ENCODE data around the gene TAF11L2. TPM values are rescaled to one million over a fixed set of nuclear protein-coding genes. Genes with fewer than 3 reads are reported as not detected.
"Not testable (repeated sequence)": the region's sequence is repeated elsewhere in the genome, so short reads cannot be mapped to it uniquely, and the experiment has no call there.

Gene TAF11L2
- polyA plus RNA-seq (2012; ENCODE audit: insufficient read length, low read depth): not detected

- not testable (repeated sequence) for TF ChIP-seq FOXP2 (optimal IDR thresholded peaks at IDR 0.05; ENCODE audit: borderline replicate concordance, extremely low read depth, extremely low read length, insufficient read depth); SIN3A (IDR thresholded peaks at IDR 0.05; ENCODE audit: borderline replicate concordance, insufficient read depth, low read length)
- TF ChIP-seq, protein P1, sequence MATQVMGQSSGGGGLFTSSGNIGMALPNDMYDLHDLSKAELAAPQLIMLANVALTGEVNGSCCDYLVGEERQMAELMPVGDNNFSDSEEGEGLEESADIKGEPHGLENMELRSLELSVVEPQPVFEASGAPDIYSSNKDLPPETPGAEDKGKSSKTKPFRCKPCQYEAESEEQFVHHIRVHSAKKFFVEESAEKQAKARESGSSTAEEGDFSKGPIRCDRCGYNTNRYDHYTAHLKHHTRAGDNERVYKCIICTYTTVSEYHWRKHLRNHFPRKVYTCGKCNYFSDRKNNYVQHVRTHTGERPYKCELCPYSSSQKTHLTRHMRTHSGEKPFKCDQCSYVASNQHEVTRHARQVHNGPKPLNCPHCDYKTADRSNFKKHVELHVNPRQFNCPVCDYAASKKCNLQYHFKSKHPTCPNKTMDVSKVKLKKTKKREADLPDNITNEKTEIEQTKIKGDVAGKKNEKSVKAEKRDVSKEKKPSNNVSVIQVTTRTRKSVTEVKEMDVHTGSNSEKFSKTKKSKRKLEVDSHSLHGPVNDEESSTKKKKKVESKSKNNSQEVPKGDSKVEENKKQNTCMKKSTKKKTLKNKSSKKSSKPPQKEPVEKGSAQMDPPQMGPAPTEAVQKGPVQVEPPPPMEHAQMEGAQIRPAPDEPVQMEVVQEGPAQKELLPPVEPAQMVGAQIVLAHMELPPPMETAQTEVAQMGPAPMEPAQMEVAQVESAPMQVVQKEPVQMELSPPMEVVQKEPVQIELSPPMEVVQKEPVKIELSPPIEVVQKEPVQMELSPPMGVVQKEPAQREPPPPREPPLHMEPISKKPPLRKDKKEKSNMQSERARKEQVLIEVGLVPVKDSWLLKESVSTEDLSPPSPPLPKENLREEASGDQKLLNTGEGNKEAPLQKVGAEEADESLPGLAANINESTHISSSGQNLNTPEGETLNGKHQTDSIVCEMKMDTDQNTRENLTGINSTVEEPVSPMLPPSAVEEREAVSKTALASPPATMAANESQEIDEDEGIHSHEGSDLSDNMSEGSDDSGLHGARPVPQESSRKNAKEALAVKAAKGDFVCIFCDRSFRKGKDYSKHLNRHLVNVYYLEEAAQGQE (IDR thresholded peaks at IDR 0.05; ENCODE audit: insufficient read depth in 1 of 2, low read depth in 2 of 2, low read length in 2 of 2): not testable (repeated sequence)
Measured at GRCh38 chr5:17497931-17498330, at the start of gene TAF11L2. TAF11L2 (plus strand) TSS chr5:17498231.

DNA sequence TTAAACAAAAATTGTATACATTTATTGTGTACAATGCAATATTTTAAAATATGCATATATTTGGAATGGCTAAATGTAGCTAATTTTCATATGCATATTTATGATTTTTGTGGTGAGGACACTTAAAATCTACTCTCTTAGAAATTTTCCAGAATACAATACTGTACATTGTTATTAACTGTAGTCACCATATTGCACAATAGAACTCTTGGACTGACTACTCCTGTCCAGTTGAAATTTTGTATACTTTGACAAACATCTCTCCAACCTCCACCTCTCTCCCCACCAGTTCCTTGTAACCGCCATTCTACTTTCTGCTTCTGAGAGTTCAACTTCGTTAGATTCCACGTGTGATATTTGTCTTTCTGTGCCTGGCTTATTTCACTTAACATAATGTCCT is 49.2 kb upstream of the TAF11L2 start:
- TF ChIP-seq POLR2AphosphoS5 (IDR thresholded peaks at IDR 0.05; ENCODE audit: low read depth, low read length): no peak
- no peak for TF ChIP-seq TAF1 (IDR thresholded peaks at IDR 0.05; ENCODE audit: borderline replicate concordance, insufficient read depth, low read length)
- TF ChIP-seq, protein P1 (IDR thresholded peaks at IDR 0.05; ENCODE audit: insufficient read depth in 1 of 2, low read depth in 2 of 2, low read length in 2 of 2): no peak
- TF ChIP-seq FOXP2 (optimal IDR thresholded peaks at IDR 0.05; ENCODE audit: borderline replicate concordance, extremely low read depth, extremely low read length, insufficient read depth): no peak
- no peak for TF ChIP-seq SIN3A (IDR thresholded peaks at IDR 0.05; ENCODE audit: borderline replicate concordance, insufficient read depth, low read length)

GRCh38 chr5:17452936-17453335 is 45.1 kb upstream of the TAF11L2 start:
- TF ChIP-seq FOXP2 (optimal IDR thresholded peaks at IDR 0.05; ENCODE audit: borderline replicate concordance, extremely low read depth, extremely low read length, insufficient read depth): no peak
- no peak for TF ChIP-seq TAF1 (IDR thresholded peaks at IDR 0.05; ENCODE audit: borderline replicate concordance, insufficient read depth, low read length)
- TF ChIP-seq SIN3A (IDR thresholded peaks at IDR 0.05; ENCODE audit: borderline replicate concordance, insufficient read depth, low read length): no peak
- TF ChIP-seq, protein P1 (IDR thresholded peaks at IDR 0.05; ENCODE audit: insufficient read depth in 1 of 2, low read depth in 2 of 2, low read length in 2 of 2): no peak

- TF ChIP-seq, protein P1 (IDR thresholded peaks at IDR 0.05; ENCODE audit: insufficient read depth in 1 of 2, low read depth in 2 of 2, low read length in 2 of 2): no peak
- no peak for TF ChIP-seq FOXP2 (optimal IDR thresholded peaks at IDR 0.05; ENCODE audit: borderline replicate concordance, extremely low read depth, extremely low read length, insufficient read depth)
- TF ChIP-seq SIN3A (IDR thresholded peaks at IDR 0.05; ENCODE audit: borderline replicate concordance, insufficient read depth, low read length): no peak
- TF ChIP-seq POLR2AphosphoS5 (IDR thresholded peaks at IDR 0.05; ENCODE audit: low read depth, low read length): no peak
- no peak for TF ChIP-seq TAF1 (IDR thresholded peaks at IDR 0.05; ENCODE audit: borderline replicate concordance, insufficient read depth, low read length)
Measured at GRCh38 chr5:17455942-17456341, 42.1 kb upstream of the TAF11L2 start.

DNA sequence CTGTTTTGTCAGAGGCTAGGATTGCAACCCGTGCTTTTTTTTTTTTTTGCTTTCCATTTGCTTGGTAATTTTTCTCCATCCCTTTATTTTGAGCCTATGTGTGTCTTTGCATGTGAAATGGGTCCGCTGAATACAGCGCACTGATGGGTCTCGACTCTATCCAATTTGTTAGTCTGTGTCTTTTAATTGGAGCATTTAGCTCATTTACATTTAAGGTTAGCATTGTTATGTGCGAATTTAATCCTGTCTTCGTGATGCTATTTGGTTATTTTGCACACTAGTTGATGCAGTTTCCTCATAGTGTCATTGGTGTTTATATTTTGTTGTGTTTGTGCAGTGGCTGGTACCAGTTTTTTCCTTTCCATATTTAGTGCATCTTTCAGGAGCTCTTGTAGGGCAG is 36.2 kb upstream of the TAF11L2 start:
- TF ChIP-seq, protein P1 (IDR thresholded peaks at IDR 0.05; ENCODE audit: insufficient read depth in 1 of 2, low read depth in 2 of 2, low read length in 2 of 2): no peak
- no peak for TF ChIP-seq POLR2AphosphoS5 (IDR thresholded peaks at IDR 0.05; ENCODE audit: low read depth, low read length)
- no peak for TF ChIP-seq SIN3A (IDR thresholded peaks at IDR 0.05; ENCODE audit: borderline replicate concordance, insufficient read depth, low read length)
- TF ChIP-seq TAF1 (IDR thresholded peaks at IDR 0.05; ENCODE audit: borderline replicate concordance, insufficient read depth, low read length): no peak
- TF ChIP-seq FOXP2 (optimal IDR thresholded peaks at IDR 0.05; ENCODE audit: borderline replicate concordance, extremely low read depth, extremely low read length, insufficient read depth): no peak

Data from PFSK-1 (cell line).